Measurements from ENCODE around the gene MPHOSPH9.
A peak's percentile ranks its signal among the peaks of the same experiment; 100 is the strongest.

The MPHOSPH9 gene

GRCh38 chr12:123133701-123134100 lies 99.2 kb downstream of the MPHOSPH9 start:
- POLR2A ChIA-PET = no interaction called here
- Histone ChIP-seq H3K4me3 (ENCODE audit: control insufficient read depth in 1 of 7, extremely low read depth in 1 of 7, insufficient read depth in 4 of 7, low read depth in 2 of 7, low read length in 6 of 7) (no peak overlapping the region), H3K36me3 (ENCODE audit: control insufficient read depth in 4 of 4, insufficient read depth in 4 of 4, low read length in 3 of 4) (peaks cover 0 to 3% (median 0%) of the 10 kb centered on the region in 4 experiments), H3K27ac (ENCODE audit: insufficient read depth in 1 of 2, low read depth in 1 of 2, low read length in 2 of 2, poor library complexity in 1 of 2, severe bottlenecking in 2 of 2) (no peak overlapping the region), H3K4me1 (ENCODE audit: control extremely low read depth in 1 of 4, control insufficient read depth in 4 of 4, insufficient read depth in 4 of 4, low read length in 3 of 4) (peaks cover 0 to 14% (median 12%) of the 10 kb centered on the region in 4 experiments), H3K27me3 (replicated peaks in 2 of 5; ENCODE audit: control insufficient read depth in 4 of 5, insufficient read depth in 5 of 5, low read length in 4 of 5) (no peaks in the 10 kb centered on the region), H3K9me3 (ENCODE audit: control extremely low read depth in 1 of 5, control insufficient read depth in 4 of 5, insufficient read depth in 2 of 5, low read depth in 1 of 5, low read length in 4 of 5) (no peaks in the 10 kb centered on the region)
- 95% methylated on average over 9 of the region's 9 CpGs for WGBS (ENCODE audit: insufficient coverage)
- DNase-seq = no peak
- CTCF ChIA-PET = interaction anchor here (1.1 to 1.6 kb wide), 3 partner anchors 8 to 78 kb away, joined by 3 to 4 read pairs (median 4); no protein-coding TSS in a partner anchor

- H3K27ac ChIP-seq (ENCODE audit: insufficient read depth in 1 of 2, low read depth in 1 of 2, low read length in 2 of 2, poor library complexity in 1 of 2, severe bottlenecking in 2 of 2) = no peak overlapping the region
- no peak overlapping the region for H3K4me3 ChIP-seq (ENCODE audit: control insufficient read depth in 1 of 7, extremely low read depth in 1 of 7, insufficient read depth in 4 of 7, low read depth in 2 of 7, low read length in 6 of 7)
- H3K27me3 ChIP-seq (replicated peaks in 2 of 5; ENCODE audit: control insufficient read depth in 4 of 5, insufficient read depth in 5 of 5, low read length in 4 of 5) = no peaks in the 10 kb centered on the region
- POLR2A ChIA-PET = no interaction called here
- no peaks in the 10 kb centered on the region for H3K9me3 ChIP-seq (ENCODE audit: control extremely low read depth in 1 of 5, control insufficient read depth in 4 of 5, insufficient read depth in 2 of 5, low read depth in 1 of 5, low read length in 4 of 5)
- H3K4me1 ChIP-seq (ENCODE audit: control extremely low read depth in 1 of 4, control insufficient read depth in 4 of 4, insufficient read depth in 4 of 4, low read length in 3 of 4) = peaks cover 0 to 14% (median 12%) of the 10 kb centered on the region in 4 experiments
- CTCF ChIA-PET = interaction anchor here (1.4 to 1.8 kb wide), 2 partner anchors 9 to 90 kb away, joined by 3 to 4 read pairs; no protein-coding TSS in a partner anchor
- DNase-seq = no peak
- H3K36me3 ChIP-seq (ENCODE audit: control insufficient read depth in 4 of 4, insufficient read depth in 4 of 4, low read length in 3 of 4) = peaks cover 0 to 3% (median 0%) of the 10 kb centered on the region in 4 experiments
- WGBS (ENCODE audit: insufficient coverage) = 88% methylated on average over 1 of the region's 3 CpGs
Observed at GRCh38 chr12:123132951-123133619, 99.9 kb downstream of the MPHOSPH9 start.

GRCh38 chr12:123131879-123132402 lies 101.0 kb downstream of the MPHOSPH9 start:
- peak in 2 of 3 donors; percentile 39 to 45 for DNase-seq
- 55% methylated on average over 11 of the region's 12 CpGs for WGBS (ENCODE audit: insufficient coverage)
- no peaks in the 10 kb centered on the region for H3K9me3 ChIP-seq (ENCODE audit: control extremely low read depth in 1 of 5, control insufficient read depth in 4 of 5, insufficient read depth in 2 of 5, low read depth in 1 of 5, low read length in 4 of 5)
- H3K27ac ChIP-seq (ENCODE audit: insufficient read depth in 1 of 2, low read depth in 1 of 2, low read length in 2 of 2, poor library complexity in 1 of 2, severe bottlenecking in 2 of 2) = no peak overlapping the region
- CTCF ChIA-PET = interaction anchor here (1.1 to 1.8 kb wide), 3 partner anchors 11 to 89 kb away, joined by 3 to 4 read pairs (median 3); no protein-coding TSS in a partner anchor
- H3K36me3 ChIP-seq (ENCODE audit: control insufficient read depth in 4 of 4, insufficient read depth in 4 of 4, low read length in 3 of 4) = peaks cover 0 to 3% (median 0%) of the 10 kb centered on the region in 4 experiments
- peak overlapping the region in 1 of 7 experiments; percentile 13 for H3K4me3 ChIP-seq (ENCODE audit: control insufficient read depth in 1 of 7, extremely low read depth in 1 of 7, insufficient read depth in 4 of 7, low read depth in 2 of 7, low read length in 6 of 7)
- peaks cover 0 to 14% (median 12%) of the 10 kb centered on the region in 4 experiments for H3K4me1 ChIP-seq (ENCODE audit: control extremely low read depth in 1 of 4, control insufficient read depth in 4 of 4, insufficient read depth in 4 of 4, low read length in 3 of 4)
- no peaks in the 10 kb centered on the region for H3K27me3 ChIP-seq (replicated peaks in 2 of 5; ENCODE audit: control insufficient read depth in 4 of 5, insufficient read depth in 5 of 5, low read length in 4 of 5)
- POLR2A ChIA-PET = no interaction called here

GRCh38 chr12:123131291-123131832 lies 101.6 kb downstream of the MPHOSPH9 start:
- no peak overlapping the region for H3K4me3 ChIP-seq (ENCODE audit: control insufficient read depth in 1 of 7, extremely low read depth in 1 of 7, insufficient read depth in 4 of 7, low read depth in 2 of 7, low read length in 6 of 7)
- DNase-seq = no peak
- H3K9me3 ChIP-seq (ENCODE audit: control extremely low read depth in 1 of 5, control insufficient read depth in 4 of 5, insufficient read depth in 2 of 5, low read depth in 1 of 5, low read length in 4 of 5) = no peaks in the 10 kb centered on the region
- no peaks in the 10 kb centered on the region for H3K27me3 ChIP-seq (replicated peaks in 2 of 5; ENCODE audit: control insufficient read depth in 4 of 5, insufficient read depth in 5 of 5, low read length in 4 of 5)
- ChIA-PET CTCF (interaction anchor here (1.1 to 1.8 kb wide), 3 partner anchors 11 to 88 kb away, joined by 3 to 4 read pairs (median 3); no protein-coding TSS in a partner anchor), POLR2A (no interaction called here)
- H3K4me1 ChIP-seq (ENCODE audit: control extremely low read depth in 1 of 4, control insufficient read depth in 4 of 4, insufficient read depth in 4 of 4, low read length in 3 of 4) = peaks cover 0 to 19% (median 17%) of the 10 kb centered on the region in 4 experiments
- H3K27ac ChIP-seq (ENCODE audit: insufficient read depth in 1 of 2, low read depth in 1 of 2, low read length in 2 of 2, poor library complexity in 1 of 2, severe bottlenecking in 2 of 2) = no peak overlapping the region
- peaks cover 0 to 3% (median 0%) of the 10 kb centered on the region in 4 experiments for H3K36me3 ChIP-seq (ENCODE audit: control insufficient read depth in 4 of 4, insufficient read depth in 4 of 4, low read length in 3 of 4)
- WGBS (ENCODE audit: insufficient coverage) = 98% methylated on average over 4 of the region's 4 CpGs

GRCh38 chr12:123129621-123130020 lies 103.3 kb downstream of the MPHOSPH9 start:
- WGBS (ENCODE audit: insufficient coverage) = 100% methylated on average over 2 of the region's 4 CpGs
- Histone ChIP-seq H3K4me1 (ENCODE audit: control extremely low read depth in 1 of 4, control insufficient read depth in 4 of 4, insufficient read depth in 4 of 4, low read length in 3 of 4) (peaks cover 0 to 22% (median 20%) of the 10 kb centered on the region in 4 experiments), H3K9me3 (ENCODE audit: control extremely low read depth in 1 of 5, control insufficient read depth in 4 of 5, insufficient read depth in 2 of 5, low read depth in 1 of 5, low read length in 4 of 5) (no peaks in the 10 kb centered on the region), H3K27ac (ENCODE audit: insufficient read depth in 1 of 2, low read depth in 1 of 2, low read length in 2 of 2, poor library complexity in 1 of 2, severe bottlenecking in 2 of 2) (no peak overlapping the region), H3K4me3 (ENCODE audit: control insufficient read depth in 1 of 7, extremely low read depth in 1 of 7, insufficient read depth in 4 of 7, low read depth in 2 of 7, low read length in 6 of 7) (no peak overlapping the region), H3K36me3 (ENCODE audit: control insufficient read depth in 4 of 4, insufficient read depth in 4 of 4, low read length in 3 of 4) (peaks cover 0 to 3% (median 0%) of the 10 kb centered on the region in 4 experiments), H3K27me3 (replicated peaks in 2 of 5; ENCODE audit: control insufficient read depth in 4 of 5, insufficient read depth in 5 of 5, low read length in 4 of 5) (no peaks in the 10 kb centered on the region)
- no peak for DNase-seq
- CTCF ChIA-PET = no interaction called here
- POLR2A ChIA-PET = interaction anchor here (0.6 kb wide), 1 partner anchor 73 kb away, joined by 3 read pairs; no protein-coding TSS in a partner anchor

- ChIA-PET CTCF (interaction anchor here (0.6 to 2.1 kb wide), 7 partner anchors 8 to 134 kb away, joined by 3 to 10 read pairs (median 5); no protein-coding TSS in a partner anchor), POLR2A (no interaction called here)
- Histone ChIP-seq H3K9me3 (ENCODE audit: control extremely low read depth in 1 of 5, control insufficient read depth in 4 of 5, insufficient read depth in 2 of 5, low read depth in 1 of 5, low read length in 4 of 5) (no peaks in the 10 kb centered on the region), H3K36me3 (ENCODE audit: control insufficient read depth in 4 of 4, insufficient read depth in 4 of 4, low read length in 3 of 4) (no peaks in the 10 kb centered on the region), H3K27me3 (replicated peaks in 2 of 5; ENCODE audit: control insufficient read depth in 4 of 5, insufficient read depth in 5 of 5, low read length in 4 of 5) (no peaks in the 10 kb centered on the region), H3K27ac (ENCODE audit: insufficient read depth in 1 of 2, low read depth in 1 of 2, low read length in 2 of 2, poor library complexity in 1 of 2, severe bottlenecking in 2 of 2) (no peak overlapping the region), H3K4me1 (ENCODE audit: control extremely low read depth in 1 of 4, control insufficient read depth in 4 of 4, insufficient read depth in 4 of 4, low read length in 3 of 4) (peaks cover 0 to 20% (median 18%) of the 10 kb centered on the region in 4 experiments), H3K4me3 (ENCODE audit: control insufficient read depth in 1 of 7, extremely low read depth in 1 of 7, insufficient read depth in 4 of 7, low read depth in 2 of 7, low read length in 6 of 7) (no peak overlapping the region)
- no peak for DNase-seq
- WGBS (ENCODE audit: insufficient coverage) = 100% methylated on average over 6 of the region's 6 CpGs
Observed at GRCh38 chr12:123127182-123127495, 105.8 kb downstream of the MPHOSPH9 start.
